Left lung (tissue), 10 donors: ENCODE measurements around the gene LRRC4B. TPM values are rescaled to one million over a fixed set of nuclear protein-coding genes. Genes with fewer than 3 reads are reported as not detected.

Experiments used
- ATAC-seq: fragments of 200-7000 bp; cut with Tn5 transposase; one replicate; pipeline ENCODE4 v1.9.1; 2020; ENCODE audit warnings: moderate library complexity
- DNase-seq, 4 donors: peaks; one replicate each; pipeline ENCODE4 v3.0.0-alpha.2; 2013 to 2020
- H3K27ac ChIP-seq, 2 donors: fragments of 200-600 bp; sonication (generic) in 1 of 2; one replicate each; pipeline versions ENCODE4 v1.5.0 to v1.8.0; 2020 to 2021
- H3K27me3 ChIP-seq, 2 donors: fragments of 200-600 bp; sonication (generic) in 1 of 2; one replicate each; pipeline versions ENCODE4 v1.5.0 to v1.8.0; 2020 to 2021
- H3K36me3 ChIP-seq, 2 donors: fragments of 200-600 bp; sonication (generic) in 1 of 2; one replicate each; pipeline versions ENCODE4 v1.5.0 to v1.8.0; 2020 to 2021
- H3K4me1 ChIP-seq, 2 donors: fragments of 200-600 bp; one replicate each; pipeline ENCODE4 v1.8.0; 2021
- H3K4me3 ChIP-seq, 2 donors: fragments of 200-600 bp; sonication (generic) in 1 of 2; one replicate each; pipeline versions ENCODE4 v1.5.0 to v1.8.0; 2020 to 2021; ENCODE audit warnings: mild to moderate bottlenecking in 1 of 2
- H3K9me3 ChIP-seq, 2 donors: fragments of 200-600 bp; sonication (generic) in 1 of 2; one replicate each; pipeline versions ENCODE4 v1.5.0 to v1.8.0; 2020 to 2021
- intact Hi-C, 2 donors: fragments of 100-400 bp; cut with DNase I; formaldehyde crosslinking; loops; one replicate each; pipeline versions ENCODE4 v1.11.2 to v1.14.2; 2022
- polyA plus RNA-seq, 6 donors: library from polyadenylated mRNA; unstranded; fragments of 120-200 nt; gene quantifications; one replicate each; pipeline ENCODE4 v1.2.1, GENCODE V29; 2013; ENCODE audit not compliant: insufficient read length in 6 of 6
- total RNA-seq, 2 donors: library from RNA; stranded (reverse); fragmentation: NEBNext Ultra II Directional; extraction: Animal tissue kit (Norgen Biotek cat#: 25700); gene quantifications; one replicate each; pipeline ENCODE4 v1.2.1, GENCODE V29; 2021
- TF ChIP-seq, protein P1 (sequence below), 2 donors: fragments of 200-600 bp; sonication (generic) in 1 of 2; IDR thresholded peaks; one replicate each; pipeline versions ENCODE4 v1.5.0 to v1.8.0; 2021; ENCODE audit warnings: antibody characterized with exemption in 2 of 2
- donor health status: DM: no; HTN: yes; CAD: no.
- donor health status: DM: no; HTN: no; CAD: no.

The LRRC4B gene
- total and polyA plus RNA-seq, 8 donors = 2.8 to 14.3 (median 10.0) TPM

DNA sequence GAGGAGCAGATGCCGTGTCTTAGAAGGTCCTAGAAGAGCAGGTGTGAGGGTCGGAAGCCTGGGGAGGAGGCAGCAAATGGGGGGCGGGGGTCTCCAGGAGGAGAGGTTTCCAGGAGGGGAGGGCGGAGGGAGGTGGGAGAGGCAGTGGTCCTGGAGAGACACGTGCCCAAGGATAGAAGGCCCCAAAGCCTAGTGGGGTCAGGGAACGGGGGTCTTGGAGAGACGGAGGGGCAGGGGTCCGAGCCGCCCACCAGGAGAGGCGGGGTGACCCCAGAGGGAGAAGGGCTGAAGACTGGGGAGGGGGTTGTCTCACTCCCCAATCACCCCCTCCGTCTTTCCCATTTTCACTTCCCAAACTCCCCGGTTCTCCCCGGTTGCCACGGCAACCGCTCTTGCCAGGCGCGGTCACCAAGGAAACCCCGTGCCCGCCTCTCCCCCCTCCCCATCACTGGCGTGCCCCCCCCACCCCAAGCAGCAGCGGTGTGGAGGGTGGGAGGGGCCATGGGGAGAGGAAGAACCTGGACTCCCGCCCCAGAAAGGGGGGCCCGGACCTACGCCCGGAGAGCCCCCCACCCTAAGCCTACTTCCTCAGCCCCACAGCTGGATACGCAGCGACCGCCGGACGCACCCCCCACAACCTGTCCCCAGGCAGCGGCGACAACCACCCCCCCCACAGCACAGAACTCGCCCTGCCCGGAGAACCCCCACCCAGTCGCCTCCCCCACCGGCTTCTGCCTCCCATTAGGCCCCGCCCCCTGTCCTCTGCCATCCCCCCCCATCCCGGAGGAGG lies 988 bp downstream of the LRRC4B start:
- Histone ChIP-seq H3K27ac (no peak overlapping the region), H3K4me1 (no peaks in the 10 kb centered on the region), H3K9me3 (no peaks in the 10 kb centered on the region), H3K4me3 (no peak overlapping the region), H3K27me3 (peaks cover 21 to 94% of the 10 kb centered on the region in 2 donors), H3K36me3 (no peaks in the 10 kb centered on the region)
- TF ChIP-seq, protein P1, sequence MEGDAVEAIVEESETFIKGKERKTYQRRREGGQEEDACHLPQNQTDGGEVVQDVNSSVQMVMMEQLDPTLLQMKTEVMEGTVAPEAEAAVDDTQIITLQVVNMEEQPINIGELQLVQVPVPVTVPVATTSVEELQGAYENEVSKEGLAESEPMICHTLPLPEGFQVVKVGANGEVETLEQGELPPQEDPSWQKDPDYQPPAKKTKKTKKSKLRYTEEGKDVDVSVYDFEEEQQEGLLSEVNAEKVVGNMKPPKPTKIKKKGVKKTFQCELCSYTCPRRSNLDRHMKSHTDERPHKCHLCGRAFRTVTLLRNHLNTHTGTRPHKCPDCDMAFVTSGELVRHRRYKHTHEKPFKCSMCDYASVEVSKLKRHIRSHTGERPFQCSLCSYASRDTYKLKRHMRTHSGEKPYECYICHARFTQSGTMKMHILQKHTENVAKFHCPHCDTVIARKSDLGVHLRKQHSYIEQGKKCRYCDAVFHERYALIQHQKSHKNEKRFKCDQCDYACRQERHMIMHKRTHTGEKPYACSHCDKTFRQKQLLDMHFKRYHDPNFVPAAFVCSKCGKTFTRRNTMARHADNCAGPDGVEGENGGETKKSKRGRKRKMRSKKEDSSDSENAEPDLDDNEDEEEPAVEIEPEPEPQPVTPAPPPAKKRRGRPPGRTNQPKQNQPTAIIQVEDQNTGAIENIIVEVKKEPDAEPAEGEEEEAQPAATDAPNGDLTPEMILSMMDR (IDR thresholded peaks at IDR 0.05) = no peak
- DNase-seq (peak in 2 of 4 donors; percentile 32 to 34), ATAC-seq (no peak)
- intact Hi-C loops = no loop called here

- Histone ChIP-seq H3K27ac (no peak overlapping the region), H3K27me3 (peaks cover 22 to 98% of the 10 kb centered on the region in 2 donors), H3K4me1 (no peaks in the 10 kb centered on the region), H3K36me3 (no peaks in the 10 kb centered on the region), H3K4me3 (no peak overlapping the region), H3K9me3 (no peaks in the 10 kb centered on the region)
- DNase-seq (peak in 2 of 4 donors; percentile 33 to 59), ATAC-seq (no peak)
- TF ChIP-seq, protein P1 (IDR thresholded peaks at IDR 0.05) = no peak
- intact Hi-C loops = no loop called here
Observed at GRCh38 chr19:50565984-50566903, 2.0 kb downstream of the LRRC4B start.

- no peak overlapping the region for H3K4me3 ChIP-seq
- DNase-seq (no peak), ATAC-seq (no peak)
- no peaks in the 10 kb centered on the region for H3K36me3 ChIP-seq
- peaks cover 25 to 97% of the 10 kb centered on the region in 2 donors for H3K27me3 ChIP-seq
- H3K9me3 ChIP-seq = no peaks in the 10 kb centered on the region
- H3K4me1 ChIP-seq = no peaks in the 10 kb centered on the region
- H3K27ac ChIP-seq = no peak overlapping the region
- TF ChIP-seq, protein P1 (IDR thresholded peaks at IDR 0.05) = no peak
- intact Hi-C loops = no loop called here
Observed at GRCh38 chr19:50564229-50565105, 3.8 kb downstream of the LRRC4B start.

GRCh38 chr19:50563597-50563996 lies 4.6 kb downstream of the LRRC4B start:
- Histone ChIP-seq H3K27me3 (peaks cover 25 to 97% of the 10 kb centered on the region in 2 donors), H3K27ac (no peak overlapping the region), H3K4me1 (no peaks in the 10 kb centered on the region), H3K4me3 (no peak overlapping the region), H3K9me3 (no peaks in the 10 kb centered on the region), H3K36me3 (no peaks in the 10 kb centered on the region)
- intact Hi-C loops = no loop called here
- ATAC-seq (no peak), DNase-seq (no peak)
- TF ChIP-seq, protein P1 (IDR thresholded peaks at IDR 0.05) = no peak
